WERI-Rb-1 (cell line): Measurements from ENCODE around the gene ANKRD42.

Source experiments
- DNase-seq: peaks from one replicate; pipeline ENCODE4 v3.0.0-alpha.2; 2020
- H3K27ac ChIP-seq: fragments of 250-450 bp; sonication (Bioruptor Pico); 2 replicates; pipeline ENCODE4 v1.5.1; 2020; ENCODE audit warnings: mild to moderate bottlenecking, moderate library complexity
- H3K27me3 ChIP-seq: fragments of 250-450 bp; sonication (Bioruptor Pico); 2 replicates; pipeline ENCODE4 v1.5.1; 2021; ENCODE audit warnings: mild to moderate bottlenecking, low read depth, moderate library complexity; ENCODE audit not compliant: insufficient read depth, severe bottlenecking
- H3K36me3 ChIP-seq: fragments of 250-450 bp; sonication (Bioruptor Pico); 2 replicates; pipeline ENCODE4 v1.5.1; 2020; ENCODE audit warnings: mild to moderate bottlenecking, moderate library complexity
- H3K4me3 ChIP-seq: 2 replicates; pipeline ENCODE4 v1.5.1; 2011; ENCODE audit warnings: low read depth, mild to moderate bottlenecking, control low read depth, low read length
- H3K9me3 ChIP-seq: fragments of 250-450 bp; sonication (Bioruptor Pico); 2 replicates; pipeline ENCODE4 v1.5.1; 2021; ENCODE audit warnings: mild to moderate bottlenecking, moderate library complexity; ENCODE audit not compliant: severe bottlenecking
- CTCF ChIP-seq: IDR thresholded peaks from 2 replicates; pipeline ENCODE4 v1.5.1; 2011; ENCODE audit warnings: low read depth, mild to moderate bottlenecking, control low read depth, inconsistent platforms, low read length

Gene ANKRD42

GRCh38 chr11:83272627-83273026, 79.1 kb downstream of the ANKRD42 start:
- TF ChIP-seq CTCF = no peak
- H3K27me3 ChIP-seq = no peaks in the 10 kb centered on the region
- DNase-seq = no peak
- H3K9me3 ChIP-seq = no peaks in the 10 kb centered on the region
- no peak overlapping the region for H3K4me3 ChIP-seq
- H3K27ac ChIP-seq = no peak overlapping the region
- H3K36me3 ChIP-seq = peaks cover 11% of the 10 kb centered on the region

- Histone ChIP-seq H3K27me3 (no peaks in the 10 kb centered on the region), H3K36me3 (peaks cover 23% of the 10 kb centered on the region), H3K27ac (no peak overlapping the region), H3K4me3 (no peak overlapping the region), H3K9me3 (no peaks in the 10 kb centered on the region)
- no peak for DNase-seq
- TF ChIP-seq CTCF = no peak
These were observed 82.6 kb downstream of the ANKRD42 start for GRCh38 chr11:83275888-83276641.

GRCh38 chr11:83278351-83278750, 84.8 kb downstream of the ANKRD42 start:
- DNase-seq = no peak
- H3K9me3 ChIP-seq = no peaks in the 10 kb centered on the region

GRCh38 chr11:83280256-83280655, 86.7 kb downstream of the ANKRD42 start:
- no peaks in the 10 kb centered on the region for H3K27me3 ChIP-seq
- no peak overlapping the region for H3K4me3 ChIP-seq
- no peak for DNase-seq
- no peaks in the 10 kb centered on the region for H3K9me3 ChIP-seq
- H3K27ac ChIP-seq = no peak overlapping the region
- no peak for TF ChIP-seq CTCF
- peaks cover 11% of the 10 kb centered on the region for H3K36me3 ChIP-seq

More at GRCh38 chr11:83278351-83278750, 84.8 kb downstream of the ANKRD42 start:
- Histone ChIP-seq H3K27ac (no peak overlapping the region), H3K27me3 (no peaks in the 10 kb centered on the region), H3K36me3 (peaks cover 11% of the 10 kb centered on the region), H3K4me3 (no peak overlapping the region)
- no peak for TF ChIP-seq CTCF

- no peak for DNase-seq
- Histone ChIP-seq H3K27ac (no peak overlapping the region), H3K9me3 (no peaks in the 10 kb centered on the region), H3K27me3 (no peaks in the 10 kb centered on the region), H3K36me3 (peaks cover 18% of the 10 kb centered on the region), H3K4me3 (no peak overlapping the region)
- no peak for TF ChIP-seq CTCF
These were observed 88.7 kb downstream of the ANKRD42 start for GRCh38 chr11:83282084-83282716.
